Measurements from ENCODE around the gene PIK3C2G. TPM values are rescaled to one million over a fixed set of nuclear protein-coding genes. Genes with fewer than 3 reads are reported as not detected.

PIK3C2G gene
- total and polyA plus RNA-seq, 2 of the 4 experiments (the other 2 are of a cell fraction), result not detected

DNA sequence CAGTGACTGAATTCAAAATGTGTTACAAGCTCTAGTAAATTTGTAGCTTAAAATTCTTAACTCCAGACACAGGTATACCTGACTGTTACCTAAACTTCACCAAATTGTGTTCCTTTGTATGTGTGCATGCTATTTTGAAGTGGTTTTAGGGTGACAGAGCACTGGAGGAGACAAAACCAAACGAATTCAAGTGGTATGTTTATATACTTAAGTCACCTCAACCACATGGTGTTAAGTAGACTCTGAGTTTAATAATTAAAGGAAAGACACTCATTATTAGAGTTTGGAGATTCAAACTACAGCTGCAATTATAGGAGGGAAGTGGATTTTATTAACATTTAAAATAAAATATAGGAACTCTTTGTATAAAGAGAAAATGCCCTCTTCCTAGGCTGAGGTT lies 392.1 kb downstream of the PIK3C2G start:
- Histone ChIP-seq H2AFZ (replicated peaks; ENCODE audit: low read length, poor library complexity) (no peak overlapping the region), H3K27me3 (ENCODE audit: control insufficient read depth, insufficient read depth, low read length) (no peaks in the 10 kb centered on the region), H3K27ac (ENCODE audit: insufficient read depth, low read length) (no peak overlapping the region), H3K9me1 (ENCODE audit: insufficient read depth, low read length) (no peaks in the 10 kb centered on the region), H2BK5ac (ENCODE audit: low read depth, low read length, poor library complexity, severe bottlenecking) (no peak overlapping the region), H3K14ac (replicated peaks; ENCODE audit: low read depth, low read length) (no peak overlapping the region), H3K4me2 (ENCODE audit: low read depth, low read length) (no peak overlapping the region), H3K4me1 (ENCODE audit: control insufficient read depth, insufficient read depth, low read length) (no peaks in the 10 kb centered on the region), H3K4me3 (ENCODE audit: insufficient read depth, low read depth, low read length) (no peak overlapping the region), H2AK9ac (replicated peaks; ENCODE audit: low read depth, low read length, poor library complexity) (no peak overlapping the region), H4K8ac (ENCODE audit: low read depth in 2 of 2, low read length in 2 of 2) (no peak overlapping the region), H3K79me1 (ENCODE audit: low read depth in 1 of 2, low read length in 2 of 2) (no peaks in the 10 kb centered on the region), H4K20me1 (ENCODE audit: insufficient read depth, low read length) (no peaks in the 10 kb centered on the region), H3K9ac (ENCODE audit: low read depth, low read length) (no peak overlapping the region), H2BK120ac (ENCODE audit: low read depth, low read length) (no peak overlapping the region), H4K5ac (ENCODE audit: low read depth, low read length) (no peak overlapping the region), H2BK20ac (ENCODE audit: low read depth, low read length) (no peak overlapping the region), H3K9me3 (ENCODE audit: control insufficient read depth, insufficient read depth, low read length) (no peaks in the 10 kb centered on the region; the same call in 1 of the 2 replicates), H3K36me3 (ENCODE audit: control insufficient read depth, insufficient read depth, low read length) (no peaks in the 10 kb centered on the region), H2AK5ac (ENCODE audit: low read depth, low read length) (no peak overlapping the region), H2BK15ac (ENCODE audit: low read depth, low read length) (no peak overlapping the region), H3K56ac (ENCODE audit: extremely low read depth, insufficient read depth, low read length) (no peak overlapping the region), H3K23ac (ENCODE audit: low read depth, low read length) (no peak overlapping the region), H3K4ac (ENCODE audit: low read depth, low read length) (no peak overlapping the region), H4K91ac (ENCODE audit: insufficient read depth, low read depth, low read length) (no peak overlapping the region), H3K18ac (ENCODE audit: low read depth, low read length) (no peak overlapping the region)
- dilution Hi-C loops (cut with HindIII; ENCODE audit: low sequenced_read_pairs, unreplicated experiment), result no loop called here
- no peak for ATAC-seq (ENCODE audit: low read depth)
- TF ChIP-seq CEBPB (IDR thresholded peaks at IDR 0.05; ENCODE audit: low read depth, low read length), result no peak
- TF ChIP-seq SMC3 (IDR thresholded peaks at IDR 0.05; ENCODE audit: low read depth, low read length), result no peak
- no peak for TF ChIP-seq RAD21 (IDR thresholded peaks at IDR 0.05; ENCODE audit: low read length)
- no peak for TF ChIP-seq MAFK (IDR thresholded peaks at IDR 0.05; ENCODE audit: low read depth, low read length)
- no peak for TF ChIP-seq BHLHE40 (IDR thresholded peaks at IDR 0.05; ENCODE audit: low read depth, low read length)
- no peak for TF ChIP-seq NFE2L2 (IDR thresholded peaks at IDR 0.05; ENCODE audit: low read depth, low read length)
- no peak for TF ChIP-seq FOS (IDR thresholded peaks at IDR 0.05; ENCODE audit: low read depth, low read length)
- ChIA-PET POLR2A (ENCODE audit: unreplicated experiment) (no interaction called here), CTCF (no interaction called here)
- in situ Hi-C loops (cut with MboI; ENCODE audit: low sequenced_read_pairs), result no loop called here
- intact Hi-C loops (cut with micrococcal nuclease), result no loop called here
- no peak for DNase-seq
- no TSS peak for BruUV-seq (replicated peaks)
- WGBS, 2 experiments (ENCODE audit: extremely low coverage in 2 of 2, insufficient read length in 1 of 2), result no CpG with 5 or more reads among the region's 1 CpG

All from IMR-90 (cell line).